Endodermal cell (in vitro differentiated cells): ENCODE results near the gene LMNA. TPM values are rescaled to one million over a fixed set of nuclear protein-coding genes. Genes with fewer than 3 reads are reported as not detected.

ENCODE experiments used
- DNase-seq: peaks from one replicate; pipeline ENCODE4 v3.0.0-alpha.2; 2017
- H3K27ac ChIP-seq: 2 replicates; pipeline ENCODE4 v1.5.1; 2013; ENCODE audit warnings: mild to moderate bottlenecking, low read depth, low read length, moderate library complexity
- H3K27me3 ChIP-seq: 2 replicates; pipeline ENCODE4 v1.6.1; 2013; ENCODE audit warnings: mild to moderate bottlenecking, low read length, moderate library complexity; ENCODE audit not compliant: insufficient read depth, control insufficient read depth, poor library complexity, severe bottlenecking
- H3K36me3 ChIP-seq: 2 replicates; pipeline ENCODE4 v1.7.0; 2013; ENCODE audit warnings: mild to moderate bottlenecking, low read length, moderate library complexity; ENCODE audit not compliant: control insufficient read depth, insufficient read depth
- H3K4me1 ChIP-seq: one replicate; pipeline ENCODE4 v1.7.0; 2013; ENCODE audit warnings: low read length; ENCODE audit not compliant: control insufficient read depth, insufficient read depth
- H3K4me3 ChIP-seq: 2 replicates; pipeline ENCODE4 v1.5.1; 2013; ENCODE audit warnings: mild to moderate bottlenecking, low read length, moderate library complexity
- H3K9ac ChIP-seq: 2 replicates; pipeline ENCODE4 v1.6.1; 2013; ENCODE audit warnings: mild to moderate bottlenecking, low read length, moderate library complexity; ENCODE audit not compliant: poor library complexity, severe bottlenecking; ENCODE audit errors: extremely low read depth
- H3K9me3 ChIP-seq: 2 replicates; pipeline ENCODE4 v1.6.1; 2013; ENCODE audit warnings: mild to moderate bottlenecking, low read length, moderate library complexity; ENCODE audit not compliant: control insufficient read depth
- H3K27ac Mint-ChIP-seq: 2 replicates; pipeline ENCODE4 v1.8.0; 2020; ENCODE audit warnings: mixed read lengths
- H3K27me3 Mint-ChIP-seq: 2 replicates; pipeline ENCODE4 v1.8.0; 2021; ENCODE audit warnings: mild to moderate bottlenecking, mixed read lengths; ENCODE audit not compliant: insufficient read depth
- H3K36me3 Mint-ChIP-seq: 2 replicates; pipeline ENCODE4 v1.8.0; 2020; ENCODE audit warnings: low read depth, mixed read lengths
- H3K4me1 Mint-ChIP-seq: 2 replicates; pipeline ENCODE4 v1.8.0; 2020; ENCODE audit warnings: mixed read lengths
- H3K4me3 Mint-ChIP-seq: 2 replicates; pipeline ENCODE4 v1.8.0; 2020; ENCODE audit warnings: mild to moderate bottlenecking, moderate library complexity, mixed read lengths
- H3K9me3 Mint-ChIP-seq: 2 replicates; pipeline ENCODE4 v1.8.0; 2020; ENCODE audit warnings: mild to moderate bottlenecking, mixed read lengths
- WGBS, 2 experiments: methylation state at CpG; one replicate each; pipeline versions ENCODE4 v1.1.5 to v1.1.7; 2013; ENCODE audit warnings: missing lambda C conversion rate in 2 of 2, mixed read lengths in 1 of 2; ENCODE audit not compliant: insufficient coverage in 1 of 2, insufficient read length in 1 of 2; 5-methylcytosine and 5-hydroxymethylcytosine counted together
- total RNA-seq, 2 donors: library from RNA; stranded (reverse); fragmentation: NEBNext Ultra II Directional in 1 of 2; extraction: Animal tissue kit (Norgen Biotek cat#: 25700) in 1 of 2; gene quantifications; 2 replicates in 1 of 2; 3 replicates in 1 of 2; pipeline ENCODE4 v1.2.1, GENCODE V29; 2021
- TF ChIP-seq, protein P1 (sequence below): fragments of 200-600 bp; sonication (generic); conservative IDR thresholded peaks from 2 replicates; pipeline ENCODE4 v1.5.0; 2021; ENCODE audit warnings: antibody characterized with exemption, mild to moderate bottlenecking

Gene LMNA
- total RNA-seq, 2 donors from 2014 or later = 41.2 to 42.0 TPM

DNA sequence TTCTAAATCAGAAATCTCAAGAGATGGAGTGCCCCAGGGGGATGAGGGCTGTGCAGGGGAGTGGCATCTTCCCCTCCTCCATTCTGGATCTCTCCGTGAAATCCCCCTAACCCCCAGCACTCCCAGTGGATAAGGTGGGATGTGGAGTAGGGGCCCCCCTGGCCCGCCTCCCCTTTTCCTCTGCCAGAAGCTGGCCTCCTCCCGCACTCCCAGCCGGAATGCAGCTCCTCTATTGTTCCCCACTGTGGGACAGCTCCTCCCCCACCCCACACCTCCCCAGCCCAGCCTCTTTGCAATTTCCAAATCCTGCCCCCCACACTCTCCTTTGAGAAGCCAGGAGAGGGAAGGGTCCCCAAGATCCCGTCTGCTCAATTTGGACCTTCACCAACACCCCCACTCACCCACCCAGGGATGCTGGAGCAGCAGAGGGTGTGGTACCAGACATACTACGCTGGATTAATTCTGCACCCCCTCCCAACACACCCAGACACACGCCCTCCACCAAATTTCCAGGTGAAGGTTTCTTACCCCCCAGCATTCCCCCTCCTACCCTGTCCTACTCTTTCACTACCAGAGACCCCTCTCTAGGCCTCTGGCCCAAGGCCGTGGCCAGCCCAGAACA is 34.2 kb upstream of the LMNA start:
- peaks cover 14% of the 10 kb centered on the region for H3K4me1 ChIP-seq
- peaks cover 44% of the 10 kb centered on the region for H3K36me3 ChIP-seq
- H3K4me3 ChIP-seq = peak overlapping the region; percentile 96
- H3K9ac ChIP-seq = peak overlapping the region; percentile 97
- Mint-ChIP-seq H3K36me3 (peaks cover 35% of the 10 kb centered on the region), H3K27me3 (no peaks in the 10 kb centered on the region), H3K9me3 (no peaks in the 10 kb centered on the region), H3K4me3 (peak overlapping the region; percentile 99), H3K27ac (peak overlapping the region; percentile 94), H3K4me1 (peaks cover 60% of the 10 kb centered on the region)
- 0% methylated on average over 1 to 7 of the region's 8 CpGs for WGBS, 2 experiments
- DNase-seq = peak; percentile 71
- no peaks in the 10 kb centered on the region for H3K9me3 ChIP-seq
- H3K27me3 ChIP-seq = no peaks in the 10 kb centered on the region
- H3K27ac ChIP-seq = peak overlapping the region; percentile 90
- TF ChIP-seq, protein P1, sequence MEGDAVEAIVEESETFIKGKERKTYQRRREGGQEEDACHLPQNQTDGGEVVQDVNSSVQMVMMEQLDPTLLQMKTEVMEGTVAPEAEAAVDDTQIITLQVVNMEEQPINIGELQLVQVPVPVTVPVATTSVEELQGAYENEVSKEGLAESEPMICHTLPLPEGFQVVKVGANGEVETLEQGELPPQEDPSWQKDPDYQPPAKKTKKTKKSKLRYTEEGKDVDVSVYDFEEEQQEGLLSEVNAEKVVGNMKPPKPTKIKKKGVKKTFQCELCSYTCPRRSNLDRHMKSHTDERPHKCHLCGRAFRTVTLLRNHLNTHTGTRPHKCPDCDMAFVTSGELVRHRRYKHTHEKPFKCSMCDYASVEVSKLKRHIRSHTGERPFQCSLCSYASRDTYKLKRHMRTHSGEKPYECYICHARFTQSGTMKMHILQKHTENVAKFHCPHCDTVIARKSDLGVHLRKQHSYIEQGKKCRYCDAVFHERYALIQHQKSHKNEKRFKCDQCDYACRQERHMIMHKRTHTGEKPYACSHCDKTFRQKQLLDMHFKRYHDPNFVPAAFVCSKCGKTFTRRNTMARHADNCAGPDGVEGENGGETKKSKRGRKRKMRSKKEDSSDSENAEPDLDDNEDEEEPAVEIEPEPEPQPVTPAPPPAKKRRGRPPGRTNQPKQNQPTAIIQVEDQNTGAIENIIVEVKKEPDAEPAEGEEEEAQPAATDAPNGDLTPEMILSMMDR = no peak

DNA sequence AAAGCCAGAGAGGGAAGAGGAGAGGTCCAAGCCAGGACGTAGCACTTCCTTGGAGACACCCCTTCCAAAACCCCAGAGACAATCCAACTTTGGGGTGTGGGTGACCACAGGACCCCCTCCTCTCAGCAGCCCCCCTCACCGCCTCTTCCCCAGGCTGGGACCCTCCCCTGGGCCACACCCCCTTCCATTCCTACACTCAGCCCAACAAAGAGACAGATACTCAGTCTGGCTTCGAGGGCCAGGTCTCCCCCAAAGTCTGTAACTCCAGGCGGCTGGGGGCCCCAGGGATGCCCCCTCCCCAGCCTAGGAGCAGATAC is 33.7 kb upstream of the LMNA start:
- no peaks in the 10 kb centered on the region for H3K9me3 Mint-ChIP-seq
- H3K27me3 Mint-ChIP-seq = no peaks in the 10 kb centered on the region
- H3K4me1 Mint-ChIP-seq = peaks cover 57% of the 10 kb centered on the region
- H3K4me3 ChIP-seq = peak overlapping the region; percentile 96
- peaks cover 12% of the 10 kb centered on the region for H3K4me1 ChIP-seq
- peaks cover 31% of the 10 kb centered on the region for H3K36me3 Mint-ChIP-seq
- TF ChIP-seq, protein P1 = no peak
- peaks cover 39% of the 10 kb centered on the region for H3K36me3 ChIP-seq
- WGBS, 2 experiments = 0% methylated on average over 4 of the region's 4 CpGs; no CpG with 5 or more reads in 1 of the 2 experiments
- H3K9me3 ChIP-seq = no peaks in the 10 kb centered on the region
- no peaks in the 10 kb centered on the region for H3K27me3 ChIP-seq
- peak overlapping the region; percentile 97 for H3K9ac ChIP-seq
- peak overlapping the region; percentile 99 for H3K4me3 Mint-ChIP-seq
- peak overlapping the region; percentile 90 for H3K27ac ChIP-seq
- H3K27ac Mint-ChIP-seq = peak overlapping the region; percentile 94
- DNase-seq = peak; percentile 73

DNA sequence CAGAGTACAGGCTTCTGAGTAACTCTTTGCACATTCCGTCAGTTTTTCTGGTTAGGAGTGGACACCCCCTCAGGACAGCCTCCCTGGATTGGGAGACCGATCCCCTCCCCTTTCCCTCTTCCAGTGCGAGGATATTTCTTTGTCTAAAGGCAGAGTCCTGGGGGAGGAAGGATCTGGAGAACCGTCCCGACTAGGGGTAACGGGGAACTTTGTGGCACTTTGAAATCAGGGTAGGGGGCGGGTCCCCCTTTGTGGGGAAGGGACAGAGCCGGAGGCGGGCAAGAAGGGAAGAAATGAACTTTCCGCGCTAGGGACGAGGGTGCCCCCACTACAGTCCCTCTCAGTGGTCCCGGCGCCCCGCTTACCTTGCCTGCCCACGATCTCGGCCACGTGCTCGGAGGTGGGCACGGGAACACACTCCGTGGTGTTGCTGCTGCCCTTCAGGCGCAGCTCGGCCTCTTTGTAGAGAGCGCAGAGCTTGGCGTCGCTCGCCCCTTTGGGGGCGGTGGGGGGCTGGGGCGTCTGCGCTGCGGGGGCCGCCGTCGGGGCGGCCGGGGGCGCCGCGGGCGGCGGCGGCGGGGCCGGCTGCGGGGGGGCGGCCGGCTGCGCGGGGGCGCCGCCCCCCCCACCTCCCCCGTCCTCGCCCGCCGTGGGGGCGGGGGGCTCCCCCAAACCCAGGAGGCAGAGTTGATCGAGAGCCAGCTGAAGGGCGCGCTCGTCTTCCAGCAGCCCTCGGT is 33.2 kb upstream of the LMNA start:
- peak; percentile 73 for DNase-seq
- H3K36me3 ChIP-seq = peaks cover 34% of the 10 kb centered on the region
- Mint-ChIP-seq H3K4me3 (peak overlapping the region; percentile 99), H3K9me3 (no peaks in the 10 kb centered on the region), H3K27me3 (no peaks in the 10 kb centered on the region), H3K36me3 (peaks cover 30% of the 10 kb centered on the region), H3K4me1 (peaks cover 56% of the 10 kb centered on the region), H3K27ac (peak overlapping the region; percentile 94)
- peaks cover 6% of the 10 kb centered on the region for H3K4me1 ChIP-seq
- peak overlapping the region; percentile 97 for H3K9ac ChIP-seq
- H3K27me3 ChIP-seq = no peaks in the 10 kb centered on the region
- 0% methylated on average over 5 to 61 of the region's 61 CpGs for WGBS, 2 experiments
- H3K4me3 ChIP-seq = peak overlapping the region; percentile 96
- TF ChIP-seq, protein P1 = no peak
- peak overlapping the region; percentile 99 for H3K27ac ChIP-seq
- no peaks in the 10 kb centered on the region for H3K9me3 ChIP-seq
